Measurements from ENCODE around the gene MGAT4B.

GRCh38 chr5:179780362-179780761 lies 26.3 kb downstream of the MGAT4B start:
- TF ChIP-seq CTCF (IDR thresholded peaks at IDR 0.05) (no peak), POLR2A (IDR thresholded peaks at IDR 0.05) (no peak)
